Glutamatergic neuron (in vitro differentiated cells): ENCODE data around the gene KRTAP4-11. TPM values are rescaled to one million over a fixed set of nuclear protein-coding genes. Genes with fewer than 3 reads are reported as not detected.
"Not testable (repeated sequence)": the region's sequence is repeated elsewhere in the genome, so short reads cannot be mapped to it uniquely, and the experiment has no call there.

Experiments used
- DNase-seq: peaks from one replicate; pipeline ENCODE4 v3.0.0; 2022
- H3K27ac Mint-ChIP-seq: one replicate; pipeline ENCODE4 v1.8.0; 2020; ENCODE audit warnings: mild to moderate bottlenecking, mixed read lengths, inconsistent platforms; ENCODE audit not compliant: unreplicated experiment
- H3K27me3 Mint-ChIP-seq: one replicate; pipeline ENCODE4 v1.8.0; 2020; ENCODE audit warnings: mild to moderate bottlenecking, moderate library complexity, mixed read lengths, inconsistent platforms; ENCODE audit not compliant: unreplicated experiment
- H3K36me3 Mint-ChIP-seq: one replicate; pipeline ENCODE4 v1.8.0; 2020; ENCODE audit warnings: mild to moderate bottlenecking, mixed read lengths, inconsistent platforms; ENCODE audit not compliant: unreplicated experiment
- H3K4me1 Mint-ChIP-seq: one replicate; pipeline ENCODE4 v1.8.0; 2020; ENCODE audit warnings: mild to moderate bottlenecking, low read depth, mixed read lengths, inconsistent platforms; ENCODE audit not compliant: unreplicated experiment
- H3K4me3 Mint-ChIP-seq: one replicate; pipeline ENCODE4 v1.8.0; 2020; ENCODE audit warnings: mild to moderate bottlenecking, mixed read lengths, inconsistent platforms; ENCODE audit not compliant: unreplicated experiment
- H3K9me3 Mint-ChIP-seq: one replicate; pipeline ENCODE4 v1.8.0; 2020; ENCODE audit warnings: mild to moderate bottlenecking, moderate library complexity, mixed read lengths, inconsistent platforms; ENCODE audit not compliant: unreplicated experiment
- CTCF ChIP-seq: fragments of 200-600 bp; sonication (generic); IDR thresholded peaks from one replicate; pipeline ENCODE4 v1.5.0; 2021; ENCODE audit not compliant: partially characterized antibody, unreplicated experiment
- total RNA-seq: library from RNA; stranded (reverse); fragmentation: NEBNext Ultra II Directional; extraction: Animal tissue kit (Norgen Biotek cat#: 25700); gene quantifications from one replicate; pipeline ENCODE4 v1.2.1, GENCODE V29; 2021; ENCODE audit not compliant: unreplicated experiment

Gene KRTAP4-11
- total RNA-seq, 1 donor from 2014 or later: not detected

- H3K36me3 Mint-ChIP-seq: peaks cover 21% of the 10 kb centered on the region
- TF ChIP-seq CTCF: no peak
- peaks cover 12% of the 10 kb centered on the region for H3K9me3 Mint-ChIP-seq
- peaks cover 3% of the 10 kb centered on the region for H3K27me3 Mint-ChIP-seq
- no peaks in the 10 kb centered on the region for H3K4me1 Mint-ChIP-seq
- H3K4me3 Mint-ChIP-seq: no peak overlapping the region
- DNase-seq: no peak
- H3K27ac Mint-ChIP-seq: no peak overlapping the region
Measured at GRCh38 chr17:41107941-41108450, 10.2 kb downstream of the KRTAP4-11 start.

- DNase-seq, H3K27ac Mint-ChIP-seq, H3K27me3 Mint-ChIP-seq, H3K4me3 Mint-ChIP-seq, H3K4me1 Mint-ChIP-seq: not testable (repeated sequence)
- H3K36me3 Mint-ChIP-seq: peaks cover 18% of the 10 kb centered on the region
- H3K9me3 Mint-ChIP-seq: peaks cover 16% of the 10 kb centered on the region
Measured at GRCh38 chr17:41105347-41105746, 12.8 kb downstream of the KRTAP4-11 start, which contains the start of gene KRTAP4-9. Gene KRTAP4-9 (plus strand): TSS chr17:41105389. CDS start chr17:41105389, 0 bp downstream.

- H3K4me3 Mint-ChIP-seq, H3K27ac Mint-ChIP-seq, DNase-seq, H3K27me3 Mint-ChIP-seq, H3K4me1 Mint-ChIP-seq: not testable (repeated sequence)
- H3K9me3 Mint-ChIP-seq: peaks cover 15% of the 10 kb centered on the region
- peaks cover 18% of the 10 kb centered on the region for H3K36me3 Mint-ChIP-seq
Measured at GRCh38 chr17:41104386-41105038, 13.7 kb downstream of the KRTAP4-11 start.

- Mint-ChIP-seq H3K4me3 (no peak overlapping the region), H3K9me3 (peaks cover 15% of the 10 kb centered on the region), H3K36me3 (peaks cover 18% of the 10 kb centered on the region), H3K27ac (no peak overlapping the region), H3K4me1 (no peaks in the 10 kb centered on the region), H3K27me3 (peaks cover 3% of the 10 kb centered on the region)
- TF ChIP-seq CTCF: no peak
- no peak for DNase-seq
Measured at GRCh38 chr17:41103896-41104295, 14.3 kb downstream of the KRTAP4-11 start.

GRCh38 chr17:41101586-41102259, 16.4 kb downstream of the KRTAP4-11 start, which contains the start of gene KRTAP4-16:
Gene KRTAP4-16 (minus strand): TSS chr17:41102209. CDS start chr17:41102209, 0 bp downstream.
- Mint-ChIP-seq H3K27ac (no peak within 1 kb of the TSS), H3K4me1 (no peaks in the 10 kb centered on the region), H3K36me3 (peaks cover 24% of the 10 kb centered on the region), H3K27me3 (peaks cover 3% of the 10 kb centered on the region), H3K4me3 (no peak within 1 kb of the TSS), H3K9me3 (peaks cover 21% of the 10 kb centered on the region)
- TF ChIP-seq CTCF: no peak
- DNase-seq: peak; percentile 23

GRCh38 chr17:41099682-41100480, 18.3 kb downstream of the KRTAP4-11 start:
- H3K27me3 Mint-ChIP-seq, H3K4me1 Mint-ChIP-seq, H3K27ac Mint-ChIP-seq, DNase-seq, H3K4me3 Mint-ChIP-seq: not testable (repeated sequence)
- Mint-ChIP-seq H3K9me3 (peaks cover 16% of the 10 kb centered on the region), H3K36me3 (peaks cover 17% of the 10 kb centered on the region)
